Measurements from ENCODE around the gene MTPN.
A peak's percentile ranks its signal among the peaks of the same experiment; 100 is the strongest.

Gene MTPN

GRCh38 chr7:135995748-135996147 is 18.6 kb upstream of the MTPN start:
- ATAC-seq, result no peak
- H3K27ac Mint-ChIP-seq, result no peak overlapping the region
- H3K4me3 Mint-ChIP-seq, result no peak overlapping the region
- H3K27me3 Mint-ChIP-seq, result peaks cover 8% of the 10 kb centered on the region
- H3K9me3 Mint-ChIP-seq, result peaks cover 0 to 5% of the 10 kb centered on the region in 2 donors
- H3K4me1 Mint-ChIP-seq, result peaks cover 19% of the 10 kb centered on the region
- DNase-seq, result no peak

GRCh38 chr7:135994466-135995205 is 17.5 kb upstream of the MTPN start:
- Mint-ChIP-seq H3K4me3 (no peak overlapping the region), H3K27ac (no peak overlapping the region), H3K27me3 (peaks cover 8% of the 10 kb centered on the region), H3K9me3 (no peaks in the 10 kb centered on the region), H3K4me1 (peaks cover 19% of the 10 kb centered on the region)
- no peak for DNase-seq
- no peak for ATAC-seq

- Mint-ChIP-seq H3K27ac (no peak overlapping the region), H3K9me3 (no peaks in the 10 kb centered on the region), H3K4me3 (no peak overlapping the region), H3K27me3 (peaks cover 8% of the 10 kb centered on the region), H3K4me1 (peaks cover 19% of the 10 kb centered on the region)
- ATAC-seq (peak; percentile 56), DNase-seq (no peak)
Measured at GRCh38 chr7:135993950-135994349, 16.8 kb upstream of the MTPN start.

- peaks cover 8% of the 10 kb centered on the region for H3K27me3 Mint-ChIP-seq
- H3K27ac Mint-ChIP-seq, result no peak overlapping the region
- DNase-seq (no peak), ATAC-seq (no peak)
- no peaks in the 10 kb centered on the region for H3K9me3 Mint-ChIP-seq
- no peak overlapping the region for H3K4me3 Mint-ChIP-seq
- H3K4me1 Mint-ChIP-seq, result peaks cover 19% of the 10 kb centered on the region
Measured at GRCh38 chr7:135991906-135992305, 14.7 kb upstream of the MTPN start.

- H3K4me3 Mint-ChIP-seq, result no peak overlapping the region
- H3K9me3 Mint-ChIP-seq, result no peaks in the 10 kb centered on the region
- DNase-seq, result no peak
- peaks cover 8% of the 10 kb centered on the region for H3K27me3 Mint-ChIP-seq
- no peak overlapping the region for H3K27ac Mint-ChIP-seq
- no peak for ATAC-seq
- H3K4me1 Mint-ChIP-seq, result peaks cover 19% of the 10 kb centered on the region
Measured at GRCh38 chr7:135991322-135991721, 14.2 kb upstream of the MTPN start.

GRCh38 chr7:135990258-135990657 is 13.1 kb upstream of the MTPN start:
- Mint-ChIP-seq H3K27me3 (peaks cover 8% of the 10 kb centered on the region), H3K27ac (no peak overlapping the region), H3K4me1 (peaks cover 19% of the 10 kb centered on the region), H3K4me3 (no peak overlapping the region), H3K9me3 (no peaks in the 10 kb centered on the region)
- DNase-seq, result no peak
- no peak for ATAC-seq

- no peak for ATAC-seq
- Mint-ChIP-seq H3K4me3 (peak overlapping the region; percentile 77 to 89), H3K27me3 (no peaks in the 10 kb centered on the region), H3K9me3 (peaks cover 0 to 4% of the 10 kb centered on the region in 2 donors), H3K4me1 (peaks cover 47% of the 10 kb centered on the region), H3K27ac (peak overlapping the region; percentile 57 to 67)
- no peak for DNase-seq
Measured at GRCh38 chr7:135981958-135982646, 4.9 kb upstream of the MTPN start.

- peak; percentile 85 for ATAC-seq
- peak overlapping the region; percentile 77 to 89 for H3K4me3 Mint-ChIP-seq
- no peaks in the 10 kb centered on the region for H3K27me3 Mint-ChIP-seq
- H3K4me1 Mint-ChIP-seq, result peaks cover 48% of the 10 kb centered on the region
- H3K27ac Mint-ChIP-seq, result peak overlapping the region; percentile 9 to 92
- peak; percentile 59 to 73 for DNase-seq
- peaks cover 0 to 4% of the 10 kb centered on the region in 2 donors for H3K9me3 Mint-ChIP-seq
Measured at GRCh38 chr7:135980665-135981180, 3.6 kb upstream of the MTPN start.

- DNase-seq (no peak), ATAC-seq (no peak)
- H3K27ac Mint-ChIP-seq, result peak overlapping the region; percentile 8 to 92
- H3K9me3 Mint-ChIP-seq, result peaks cover 0 to 4% of the 10 kb centered on the region in 2 donors
- H3K27me3 Mint-ChIP-seq, result no peaks in the 10 kb centered on the region
- H3K4me3 Mint-ChIP-seq, result peak overlapping the region; percentile 77 to 89
- H3K4me1 Mint-ChIP-seq, result peaks cover 52% of the 10 kb centered on the region
Measured at GRCh38 chr7:135980012-135980551, 2.9 kb upstream of the MTPN start.

- Mint-ChIP-seq H3K4me3 (no peak overlapping the region), H3K27me3 (no peaks in the 10 kb centered on the region), H3K27ac (peak overlapping the region in 1 of 2 donors; percentile 36), H3K4me1 (peaks cover 57% of the 10 kb centered on the region), H3K9me3 (peaks cover 0 to 4% of the 10 kb centered on the region in 2 donors)
- DNase-seq (no peak), ATAC-seq (no peak)
Measured at GRCh38 chr7:135979471-135980011, 2.4 kb upstream of the MTPN start.

GRCh38 chr7:135978624-135979023 is 1.5 kb upstream of the MTPN start:
- no peak for DNase-seq
- Mint-ChIP-seq H3K27me3 (no peaks in the 10 kb centered on the region), H3K4me3 (no peak overlapping the region), H3K27ac (peak overlapping the region in 1 of 2 donors; percentile 77), H3K4me1 (peaks cover 63% of the 10 kb centered on the region), H3K9me3 (peaks cover 0 to 4% of the 10 kb centered on the region in 2 donors)
- ATAC-seq, result no peak

GRCh38 chr7:135977742-135978066 is 545 bp upstream of the MTPN start:
- H3K4me3 Mint-ChIP-seq, result peak overlapping the region; percentile 98 to 99
- H3K4me1 Mint-ChIP-seq, result peaks cover 67% of the 10 kb centered on the region
- ATAC-seq (no peak), DNase-seq (no peak)
- no peaks in the 10 kb centered on the region for H3K27me3 Mint-ChIP-seq
- H3K9me3 Mint-ChIP-seq, result peaks cover 0 to 4% of the 10 kb centered on the region in 2 donors
- no peak overlapping the region for H3K27ac Mint-ChIP-seq

GRCh38 chr7:135976312-135977006 is 700 bp downstream of the MTPN start:
- peak overlapping the region; percentile 98 to 99 for H3K4me3 Mint-ChIP-seq
- peaks cover 64% of the 10 kb centered on the region for H3K4me1 Mint-ChIP-seq
- H3K27ac Mint-ChIP-seq, result peak overlapping the region; percentile 93 to 95
- H3K27me3 Mint-ChIP-seq, result no peaks in the 10 kb centered on the region
- H3K9me3 Mint-ChIP-seq, result peaks cover 0 to 4% of the 10 kb centered on the region in 2 donors
- ATAC-seq (peak; percentile 2), DNase-seq (peak in 1 of 2 donors; percentile 23)

GRCh38 chr7:135975166-135975565 is 2.0 kb downstream of the MTPN start:
- ATAC-seq (no peak), DNase-seq (no peak)
- Mint-ChIP-seq H3K4me1 (peaks cover 59% of the 10 kb centered on the region), H3K9me3 (peaks cover 0 to 4% of the 10 kb centered on the region in 2 donors), H3K4me3 (peak overlapping the region; percentile 98 to 99), H3K27me3 (no peaks in the 10 kb centered on the region), H3K27ac (no peak overlapping the region)

- peaks cover 0 to 4% of the 10 kb centered on the region in 2 donors for H3K9me3 Mint-ChIP-seq
- peak overlapping the region; percentile 41 to 49 for H3K4me3 Mint-ChIP-seq
- H3K27ac Mint-ChIP-seq, result no peak overlapping the region
- H3K27me3 Mint-ChIP-seq, result no peaks in the 10 kb centered on the region
- ATAC-seq (no peak), DNase-seq (no peak)
- peaks cover 59% of the 10 kb centered on the region for H3K4me1 Mint-ChIP-seq
Measured at GRCh38 chr7:135974667-135975066, 2.5 kb downstream of the MTPN start.

Measured in stimulated activated naive CD8-positive, alpha-beta T cell treated with anti-CD3 and anti-CD28 coated beads, Interleukin-15, amount 100 ng/mL, for 72 hours (primary cell).